Right cardiac atrium (tissue), 5 donors: ENCODE measurements around the gene KRTAP10-6. TPM values are rescaled to one million over a fixed set of nuclear protein-coding genes. Genes with fewer than 3 reads are reported as not detected.
A peak's percentile ranks its signal among the peaks of the same experiment; 100 is the strongest.
"Not testable (repeated sequence)": the region's sequence is repeated elsewhere in the genome, so short reads cannot be mapped to it uniquely, and the experiment has no call there.

Experiments used
- ATAC-seq, 2 donors: fragments of 200-7000 bp; cut with Tn5 transposase; one replicate each; pipeline versions ENCODE4 v1.8.0 to v1.9.1; 2020; ENCODE audit warnings: moderate library complexity in 2 of 2, mild to moderate bottlenecking in 1 of 2
- DNase-seq, 3 donors: peaks; one replicate each; pipeline ENCODE4 v3.0.0-alpha.2; 2020
- H3K27ac ChIP-seq: one replicate; pipeline ENCODE4 v1.5.1; 2013; ENCODE audit warnings: mild to moderate bottlenecking, low read length, control low read depth, moderate library complexity
- H3K27me3 ChIP-seq: one replicate; pipeline ENCODE4 v1.6.1; 2013; ENCODE audit not compliant: control insufficient read depth, insufficient read depth
- H3K4me1 ChIP-seq: one replicate; pipeline ENCODE4 v1.6.1; 2013; ENCODE audit warnings: low read length; ENCODE audit not compliant: control insufficient read depth, insufficient read depth
- H3K4me3 ChIP-seq: one replicate; pipeline ENCODE4 v1.5.1; 2013; ENCODE audit warnings: low read length, control low read depth
- H3K9me3 ChIP-seq: one replicate; pipeline ENCODE4 v1.6.1; 2013; ENCODE audit warnings: low read length; ENCODE audit not compliant: control insufficient read depth
- WGBS: extraction: QIAGEN DNeasy Blood & Tissue Kit; methylation state at CpG from one replicate; pipeline ENCODE4 v1.1.7; 2013; 5-methylcytosine and 5-hydroxymethylcytosine counted together
- intact Hi-C, 4 donors: fragments of 100-400 bp; cut with DNase I; formaldehyde crosslinking; loops; one replicate each; pipeline versions ENCODE4 v1.11.0 to v1.14.0; 2022 to 2023
- polyA plus RNA-seq: library from polyadenylated mRNA; stranded (reverse); fragments of 200-250 nt; gene quantifications from one replicate; pipeline ENCODE4 v1.2.3, GENCODE V29; 2013
- total RNA-seq, 4 donors: library from RNA; stranded (reverse); fragmentation: NEBNext Ultra II Directional; extraction: Animal tissue kit (Norgen Biotek cat#: 25700); gene quantifications; one replicate each; pipeline ENCODE4 v1.2.1, GENCODE V29; 2021
- donor health status: healthy with polysubstance abuse.
- donor health status: DM: no; HTN: yes; CAD: no.
- donor health status: DM: no; HTN: no; CAD: no.
- donor health status: DM: no; HTN: yes; CAD: no; lungs with severe emphysema.
- donor health status: DM: yes; HTN: yes; CAD: no.

KRTAP10-6 gene
- total and polyA plus RNA-seq, 5 donors: not detected

DNA sequence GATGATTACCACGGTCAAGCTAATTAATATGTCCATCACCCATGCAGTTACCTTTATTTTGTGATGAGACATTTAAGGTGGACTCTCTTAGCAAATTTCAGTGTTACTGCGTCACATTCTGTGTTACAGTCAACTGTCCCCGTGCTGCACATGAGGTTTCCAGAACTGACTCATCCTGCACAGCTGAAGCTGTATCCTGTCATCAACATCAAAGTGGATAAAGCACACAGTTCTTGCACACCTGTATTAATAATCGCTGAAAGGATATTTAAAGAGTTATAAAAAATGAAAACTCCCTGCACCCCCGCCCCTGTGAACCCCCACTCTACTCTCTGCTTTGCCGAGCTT is 8.5 kb downstream of the KRTAP10-6 start:
- WGBS: 75% methylated on average over 6 of the region's 6 CpGs
- intact Hi-C loops: no loop called here
- H3K4me1 ChIP-seq: no peaks in the 10 kb centered on the region
- no peaks in the 10 kb centered on the region for H3K27me3 ChIP-seq
- ATAC-seq: no peak
- H3K27ac ChIP-seq: no peak overlapping the region
- DNase-seq: no peak
- H3K9me3 ChIP-seq: no peaks in the 10 kb centered on the region
- no peak overlapping the region for H3K4me3 ChIP-seq

- peak in 1 of 2 donors; percentile 38 for ATAC-seq
- DNase-seq: peak in 1 of 3 donors; percentile 31
- H3K4me1 ChIP-seq: no peaks in the 10 kb centered on the region
- 17% methylated on average over 11 of the region's 11 CpGs for WGBS
- no peaks in the 10 kb centered on the region for H3K27me3 ChIP-seq
- H3K9me3 ChIP-seq: no peaks in the 10 kb centered on the region
- H3K4me3 ChIP-seq: no peak overlapping the region
- intact Hi-C loops: no loop called here
- no peak overlapping the region for H3K27ac ChIP-seq
Observed at GRCh38 chr21:44583089-44583799, 9.1 kb downstream of the KRTAP10-6 start.

DNA sequence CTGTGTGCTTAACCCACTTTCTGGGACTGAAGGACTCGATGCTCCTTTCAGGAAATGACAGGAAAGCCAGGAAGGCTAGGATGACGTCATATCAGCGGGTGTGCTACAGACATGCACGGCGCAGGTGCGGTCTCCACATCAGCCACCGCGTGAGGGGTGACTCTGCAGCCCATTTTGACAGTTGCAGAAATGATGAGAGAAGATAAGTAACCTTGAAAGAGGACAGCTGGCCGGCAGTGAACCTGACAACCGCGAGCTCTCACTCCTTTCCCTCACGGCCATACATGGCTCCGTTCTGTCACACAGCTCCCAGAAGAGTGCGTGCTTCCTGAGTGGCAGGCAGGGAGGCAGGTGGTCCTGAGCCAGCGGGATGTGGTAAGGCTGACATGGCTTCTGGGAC is 10.2 kb downstream of the KRTAP10-6 start:
- Histone ChIP-seq H3K27ac (no peak overlapping the region), H3K4me1 (no peaks in the 10 kb centered on the region), H3K27me3 (no peaks in the 10 kb centered on the region), H3K9me3 (no peaks in the 10 kb centered on the region), H3K4me3 (no peak overlapping the region)
- 56% methylated on average over 15 of the region's 15 CpGs for WGBS
- DNase-seq: no peak
- ATAC-seq: no peak
- intact Hi-C loops: no loop called here

- intact Hi-C loops: no loop called here
- Histone ChIP-seq H3K27ac (no peak overlapping the region), H3K4me1 (no peaks in the 10 kb centered on the region), H3K9me3 (no peaks in the 10 kb centered on the region), H3K27me3 (no peaks in the 10 kb centered on the region), H3K4me3 (no peak overlapping the region)
- ATAC-seq (no peak), DNase-seq (no peak)
- 85% methylated on average over 3 of the region's 3 CpGs for WGBS
Observed at GRCh38 chr21:44581158-44581557, 11.1 kb downstream of the KRTAP10-6 start.

GRCh38 chr21:44580231-44580821 is 12.0 kb downstream of the KRTAP10-6 start, which contains the start of gene KRTAP10-5:
Gene KRTAP10-5, minus strand, starts transcription at chr21:44580604. Its CDS starts 26 bp downstream, at chr21:44580578.
- H3K9me3 ChIP-seq, intact Hi-C loops, H3K27ac ChIP-seq, H3K27me3 ChIP-seq, H3K4me1 ChIP-seq, H3K4me3 ChIP-seq, ATAC-seq: not testable (repeated sequence)
- peak in 1 of 3 donors; percentile 46 for DNase-seq
- WGBS: 39% methylated on average over 19 of the region's 19 CpGs

DNA sequence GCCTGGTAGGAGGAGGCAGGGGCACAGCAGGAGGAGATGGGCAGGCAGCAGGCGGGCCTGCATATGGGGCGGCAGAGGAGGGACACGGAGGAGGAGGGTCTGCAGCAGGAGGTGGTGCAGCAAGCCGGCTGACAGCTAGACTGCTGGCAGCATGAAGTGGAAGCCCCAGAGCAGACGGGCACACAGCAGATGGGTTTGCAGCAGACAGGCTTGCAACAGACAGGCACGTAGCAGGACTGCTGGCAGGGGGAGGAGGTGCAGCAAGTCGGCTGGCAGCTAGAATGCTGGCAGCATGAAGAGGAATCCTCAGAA is 12.5 kb downstream of the KRTAP10-6 start:
- Histone ChIP-seq H3K27me3 (no peaks in the 10 kb centered on the region), H3K4me1 (no peaks in the 10 kb centered on the region), H3K9me3 (no peaks in the 10 kb centered on the region), H3K27ac (no peak overlapping the region), H3K4me3 (no peak overlapping the region)
- no peak for ATAC-seq
- WGBS: 66% methylated on average over 7 of the region's 7 CpGs
- peak in 1 of 3 donors; percentile 30 for DNase-seq
- intact Hi-C loops: no loop called here

DNA sequence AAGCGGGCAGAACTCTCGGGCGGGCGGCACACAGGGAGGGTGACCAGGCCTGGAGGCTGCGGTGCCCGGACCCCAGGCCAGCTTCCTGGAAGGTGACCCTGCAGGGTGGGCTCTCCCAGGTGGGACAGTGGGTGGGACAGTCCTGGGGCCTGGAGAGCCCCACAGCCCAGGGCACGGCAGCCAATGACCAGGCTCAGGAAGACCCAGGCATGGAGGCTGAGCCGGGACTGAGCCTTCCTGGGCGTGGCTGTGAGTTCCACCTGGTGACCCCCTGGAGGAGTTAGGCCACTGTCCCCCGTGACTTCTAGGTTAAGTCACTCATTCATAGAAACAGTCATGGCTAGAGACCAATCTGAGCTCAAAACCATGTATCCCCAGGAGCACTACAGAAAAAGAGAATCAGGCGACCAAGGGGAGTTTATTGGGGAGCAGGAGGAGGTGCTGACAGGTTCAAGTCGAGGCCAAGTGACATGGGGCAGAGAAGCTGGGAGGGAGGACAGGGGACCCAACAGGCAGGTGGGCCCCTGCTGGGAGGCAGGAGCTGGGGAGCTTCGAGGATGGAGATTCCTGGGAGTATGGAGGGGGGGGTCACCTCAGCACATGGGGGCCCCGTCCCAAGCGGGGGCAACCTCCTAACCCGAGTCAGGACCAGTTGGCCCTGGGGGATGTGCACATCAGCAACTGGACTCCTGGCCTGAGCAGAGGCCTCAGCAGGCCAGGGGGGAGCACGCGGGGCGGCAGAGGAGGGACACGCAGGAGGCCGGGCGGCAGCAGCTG is 13.1 kb downstream of the KRTAP10-6 start:
- intact Hi-C loops: no loop called here
- 75% methylated on average over 22 of the region's 22 CpGs for WGBS
- no peak overlapping the region for H3K27ac ChIP-seq
- no peaks in the 10 kb centered on the region for H3K9me3 ChIP-seq
- ATAC-seq (no peak), DNase-seq (no peak)
- H3K4me1 ChIP-seq: no peaks in the 10 kb centered on the region
- no peak overlapping the region for H3K4me3 ChIP-seq
- H3K27me3 ChIP-seq: no peaks in the 10 kb centered on the region

DNA sequence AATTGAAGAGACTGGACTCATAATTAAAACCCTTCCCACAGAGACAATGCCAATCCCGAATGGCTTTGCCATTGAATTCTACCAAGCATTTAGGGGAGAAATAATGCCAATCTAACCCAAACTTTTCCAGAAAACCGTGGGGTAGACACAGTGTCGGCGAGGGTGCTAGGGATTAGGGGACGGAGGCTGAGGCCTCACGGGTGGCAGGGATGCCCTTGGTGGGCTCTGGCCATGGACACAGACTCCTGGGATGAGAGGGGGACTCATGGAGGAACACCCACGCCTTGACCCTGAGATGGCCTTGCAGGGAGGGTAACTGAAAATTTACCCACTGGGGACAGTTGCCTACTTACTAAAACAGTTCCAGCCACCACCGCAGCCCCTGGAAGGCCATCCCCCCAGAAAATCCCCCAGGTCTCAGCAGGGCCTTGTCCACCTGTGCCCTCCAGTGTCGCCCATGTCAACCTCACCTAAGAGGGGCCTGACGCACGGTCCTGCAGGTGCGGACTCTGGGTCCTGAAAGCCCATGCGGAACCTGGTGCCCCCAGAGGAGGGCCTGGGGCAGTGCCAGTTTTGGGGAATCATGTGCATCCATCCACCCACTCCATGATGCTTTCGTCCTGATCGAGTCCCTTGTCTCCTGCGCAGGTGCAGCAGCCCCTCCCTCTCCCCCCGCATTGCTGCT is 13.8 kb downstream of the KRTAP10-6 start:
- DNase-seq (peak in 1 of 3 donors; percentile 23), ATAC-seq (no peak)
- Histone ChIP-seq H3K4me1 (no peaks in the 10 kb centered on the region), H3K27me3 (no peaks in the 10 kb centered on the region), H3K4me3 (no peak overlapping the region), H3K9me3 (no peaks in the 10 kb centered on the region), H3K27ac (no peak overlapping the region)
- intact Hi-C loops: no loop called here
- WGBS: 91% methylated on average over 17 of the region's 17 CpGs

- DNase-seq (peak in 1 of 3 donors; percentile 33), ATAC-seq (no peak)
- Histone ChIP-seq H3K9me3 (no peaks in the 10 kb centered on the region), H3K27me3 (no peaks in the 10 kb centered on the region), H3K4me1 (no peaks in the 10 kb centered on the region), H3K4me3 (no peak overlapping the region), H3K27ac (no peak overlapping the region)
- intact Hi-C loops: no loop called here
- 88% methylated on average over 10 of the region's 10 CpGs for WGBS
Observed at GRCh38 chr21:44576025-44576420, 16.3 kb downstream of the KRTAP10-6 start.

DNA sequence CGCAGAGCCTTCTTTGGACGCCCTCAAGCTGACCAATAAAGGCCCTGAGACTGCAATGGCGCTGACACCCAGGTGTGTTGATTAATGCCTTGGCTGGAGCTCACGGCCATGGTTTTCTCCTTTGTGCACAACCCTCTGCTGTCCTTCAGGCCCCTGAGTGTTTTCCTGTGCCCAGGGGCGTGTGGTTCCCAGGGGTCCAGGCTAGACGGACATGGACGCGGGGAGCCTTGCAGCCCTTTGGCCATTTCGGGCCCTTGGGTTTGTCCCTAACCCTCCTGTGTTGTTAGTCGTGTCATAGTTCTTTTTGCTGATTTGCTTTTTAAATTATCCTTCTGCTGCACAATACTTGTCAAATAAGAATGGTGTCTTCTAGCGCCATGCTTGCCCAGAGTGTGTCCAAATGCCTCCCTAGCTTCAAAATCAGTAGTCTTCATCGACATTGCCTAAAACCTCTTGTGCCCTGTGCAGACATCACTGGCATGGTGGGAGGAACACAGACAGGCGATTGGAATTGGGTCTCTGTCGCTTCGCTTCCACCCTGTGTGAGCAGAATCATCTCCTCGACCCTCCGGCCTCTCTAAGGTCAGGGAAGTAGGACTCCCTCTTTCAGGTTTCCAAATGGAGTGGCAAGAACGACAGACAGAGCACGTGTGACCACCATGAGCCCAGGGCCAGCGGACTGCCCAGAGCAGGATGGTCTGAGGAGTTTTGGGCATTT is 16.8 kb downstream of the KRTAP10-6 start:
- intact Hi-C loops: no loop called here
- Histone ChIP-seq H3K27me3 (no peaks in the 10 kb centered on the region), H3K4me1 (no peaks in the 10 kb centered on the region), H3K9me3 (no peaks in the 10 kb centered on the region), H3K27ac (no peak overlapping the region), H3K4me3 (no peak overlapping the region)
- no peak for ATAC-seq
- peak in 1 of 3 donors; percentile 25 for DNase-seq
- 85% methylated on average over 20 of the region's 20 CpGs for WGBS
